Fibroblast of lung (primary cell): ENCODE data around the gene TLR3. TPM values are rescaled to one million over a fixed set of nuclear protein-coding genes. Genes with fewer than 3 reads are reported as not detected.
A peak's percentile ranks its signal among the peaks of the same experiment; 100 is the strongest.

Source experiments
- DNase-seq, 2 donors: peaks; one replicate each; pipeline versions ENCODE4 v3.0.0 to v3.0.0-alpha.2; 2010; ENCODE audit warnings: low read depth in 2 of 2
- H2AFZ ChIP-seq: 2 replicates; pipeline ENCODE4 v1.5.1; 2012; ENCODE audit warnings: low read length, control low read depth, inconsistent platforms
- H3K27ac ChIP-seq: 2 replicates; pipeline ENCODE4 v1.5.1; 2011; ENCODE audit warnings: low read length, control low read depth; ENCODE audit not compliant: insufficient read depth
- H3K27me3 ChIP-seq: 2 replicates; pipeline ENCODE4 v1.5.1; 2011; ENCODE audit warnings: mild to moderate bottlenecking, low read length; ENCODE audit not compliant: control insufficient read depth, insufficient read depth
- H3K36me3 ChIP-seq: 2 replicates; pipeline ENCODE4 v1.5.1; 2011; ENCODE audit warnings: low read length; ENCODE audit not compliant: control insufficient read depth, insufficient read depth
- H3K4me1 ChIP-seq: 2 replicates; pipeline ENCODE4 v1.5.1; 2011; ENCODE audit warnings: low read length; ENCODE audit not compliant: control insufficient read depth, insufficient read depth; ENCODE audit errors: extremely low read depth
- H3K4me2 ChIP-seq: 2 replicates; pipeline ENCODE4 v1.5.1; 2011; ENCODE audit warnings: low read length, control low read depth; ENCODE audit not compliant: insufficient read depth; ENCODE audit errors: extremely low read depth
- H3K4me3 ChIP-seq, 4 experiments: fragments of 200-600 bp in 1 of 4; sonication (generic) in 1 of 4; replicated peaks in 1 of 4; 2 replicates each; pipeline ENCODE4 v1.5.1; 2011 to 2016; ENCODE audit warnings: low read length in 4 of 4, low read depth in 3 of 4, mild to moderate bottlenecking in 3 of 4, control low read depth in 2 of 4, inconsistent platforms in 1 of 4, mixed read lengths in 1 of 4; ENCODE audit not compliant: insufficient read depth in 1 of 4; ENCODE audit errors: control extremely low read depth in 1 of 4
- H3K79me2 ChIP-seq: 2 replicates; pipeline ENCODE4 v1.5.1; 2012; ENCODE audit warnings: mild to moderate bottlenecking, low read length, inconsistent platforms; ENCODE audit not compliant: control insufficient read depth, insufficient read depth
- H3K9ac ChIP-seq: 2 replicates; pipeline ENCODE4 v1.5.1; 2011; ENCODE audit warnings: mild to moderate bottlenecking, low read length, control low read depth; ENCODE audit not compliant: insufficient read depth
- H3K9me3 ChIP-seq: 2 replicates; pipeline ENCODE4 v1.5.1; 2012; ENCODE audit warnings: low read depth, low read length; ENCODE audit not compliant: control insufficient read depth, insufficient read depth
- H4K20me1 ChIP-seq: 2 replicates; pipeline ENCODE4 v1.5.1; 2011; ENCODE audit warnings: low read length; ENCODE audit not compliant: control insufficient read depth, insufficient read depth; ENCODE audit errors: extremely low read depth
- EZH2 ChIP-seq: IDR thresholded peaks from 2 replicates; pipeline ENCODE4 v1.5.1; 2012; ENCODE audit warnings: low read length, control low read depth, mild to moderate bottlenecking; ENCODE audit errors: missing control alignments
- polyA plus RNA-seq, 2 donors: library from polyadenylated mRNA; depleted of rRNA in 1 of 2; stranded (reverse) in 1 of 2; unstranded in 1 of 2; fragments of >200 nt; gene quantifications; 2 replicates each; pipeline ENCODE4 v1.2.1, GENCODE V29; 2011 to 2012; ENCODE audit warnings: missing spikeins in 1 of 2
- total RNA-seq: library from RNA; depleted of rRNA; stranded (reverse); fragments of >200 nt; gene quantifications from 2 replicates; pipeline ENCODE4 v1.2.1, GENCODE V29; 2014
- TF ChIP-seq, protein P1 (sequence below), 2 donors: IDR thresholded peaks in 1 of 2; conservative IDR thresholded peaks in 1 of 2; 1 replicate in 1 of 2; 2 replicates in 1 of 2; pipeline ENCODE4 v1.5.1; 2011 to 2012; ENCODE audit warnings: low read length in 2 of 2, control low read depth in 1 of 2, inconsistent platforms in 1 of 2, low read depth in 1 of 2, mild to moderate bottlenecking in 1 of 2

Gene TLR3
- total and polyA plus RNA-seq, 2 donors (not counting 1 experiment from before 2014, with no cell fraction given) = 8.1 to 12.6 TPM

DNA sequence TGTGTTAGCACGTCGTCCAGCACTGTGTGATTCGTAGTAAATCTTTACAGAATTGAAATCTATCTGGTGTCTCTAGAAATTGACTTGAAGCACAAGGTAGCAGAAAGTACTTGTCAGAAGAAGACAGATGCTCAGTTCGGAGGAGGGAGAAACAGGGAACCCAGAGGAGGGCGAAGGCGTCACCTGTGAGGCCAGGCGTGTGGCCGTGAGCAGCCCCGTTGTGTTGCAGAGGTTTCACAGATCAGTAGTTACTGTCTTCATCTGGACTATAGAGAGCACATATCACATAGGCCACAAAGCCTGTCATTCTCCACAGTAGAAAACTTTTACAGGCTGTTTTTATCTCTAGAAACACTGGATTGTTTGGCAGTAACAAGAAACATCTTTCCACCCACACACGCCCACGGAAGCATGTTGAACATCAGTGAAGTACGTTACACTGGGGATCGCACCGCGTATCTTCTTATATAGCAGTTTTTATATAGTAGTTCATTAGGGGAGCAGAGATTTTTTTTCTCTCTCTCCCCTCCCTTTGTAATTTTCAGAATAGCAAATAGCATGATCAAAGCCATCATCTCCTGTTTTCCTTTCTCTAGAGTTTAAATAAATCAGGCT, 48.1 kb upstream of the TLR3 start:
- H3K4me2 ChIP-seq = no peak overlapping the region
- no peaks in the 10 kb centered on the region for H3K79me2 ChIP-seq
- no peaks in the 10 kb centered on the region for H4K20me1 ChIP-seq
- H3K9me3 ChIP-seq = no peaks in the 10 kb centered on the region
- H3K27ac ChIP-seq = no peak overlapping the region
- no peak for TF ChIP-seq EZH2
- TF ChIP-seq, protein P1, sequence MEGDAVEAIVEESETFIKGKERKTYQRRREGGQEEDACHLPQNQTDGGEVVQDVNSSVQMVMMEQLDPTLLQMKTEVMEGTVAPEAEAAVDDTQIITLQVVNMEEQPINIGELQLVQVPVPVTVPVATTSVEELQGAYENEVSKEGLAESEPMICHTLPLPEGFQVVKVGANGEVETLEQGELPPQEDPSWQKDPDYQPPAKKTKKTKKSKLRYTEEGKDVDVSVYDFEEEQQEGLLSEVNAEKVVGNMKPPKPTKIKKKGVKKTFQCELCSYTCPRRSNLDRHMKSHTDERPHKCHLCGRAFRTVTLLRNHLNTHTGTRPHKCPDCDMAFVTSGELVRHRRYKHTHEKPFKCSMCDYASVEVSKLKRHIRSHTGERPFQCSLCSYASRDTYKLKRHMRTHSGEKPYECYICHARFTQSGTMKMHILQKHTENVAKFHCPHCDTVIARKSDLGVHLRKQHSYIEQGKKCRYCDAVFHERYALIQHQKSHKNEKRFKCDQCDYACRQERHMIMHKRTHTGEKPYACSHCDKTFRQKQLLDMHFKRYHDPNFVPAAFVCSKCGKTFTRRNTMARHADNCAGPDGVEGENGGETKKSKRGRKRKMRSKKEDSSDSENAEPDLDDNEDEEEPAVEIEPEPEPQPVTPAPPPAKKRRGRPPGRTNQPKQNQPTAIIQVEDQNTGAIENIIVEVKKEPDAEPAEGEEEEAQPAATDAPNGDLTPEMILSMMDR (conservative IDR thresholded peaks at IDR 0.05 in 1 of 2, IDR thresholded peaks at IDR 0.05 in 1 of 2; ENCODE audit: low read depth in 1 of 2, low read length in 2 of 2) = no peak
- H3K4me1 ChIP-seq = no peaks in the 10 kb centered on the region
- no peaks in the 10 kb centered on the region for H3K36me3 ChIP-seq
- H2AFZ ChIP-seq = no peak overlapping the region
- H3K4me3 ChIP-seq = no peak overlapping the region
- DNase-seq = peak in 1 of 2 donors; percentile 3
- H3K9ac ChIP-seq = no peak overlapping the region
- no peaks in the 10 kb centered on the region for H3K27me3 ChIP-seq

DNA sequence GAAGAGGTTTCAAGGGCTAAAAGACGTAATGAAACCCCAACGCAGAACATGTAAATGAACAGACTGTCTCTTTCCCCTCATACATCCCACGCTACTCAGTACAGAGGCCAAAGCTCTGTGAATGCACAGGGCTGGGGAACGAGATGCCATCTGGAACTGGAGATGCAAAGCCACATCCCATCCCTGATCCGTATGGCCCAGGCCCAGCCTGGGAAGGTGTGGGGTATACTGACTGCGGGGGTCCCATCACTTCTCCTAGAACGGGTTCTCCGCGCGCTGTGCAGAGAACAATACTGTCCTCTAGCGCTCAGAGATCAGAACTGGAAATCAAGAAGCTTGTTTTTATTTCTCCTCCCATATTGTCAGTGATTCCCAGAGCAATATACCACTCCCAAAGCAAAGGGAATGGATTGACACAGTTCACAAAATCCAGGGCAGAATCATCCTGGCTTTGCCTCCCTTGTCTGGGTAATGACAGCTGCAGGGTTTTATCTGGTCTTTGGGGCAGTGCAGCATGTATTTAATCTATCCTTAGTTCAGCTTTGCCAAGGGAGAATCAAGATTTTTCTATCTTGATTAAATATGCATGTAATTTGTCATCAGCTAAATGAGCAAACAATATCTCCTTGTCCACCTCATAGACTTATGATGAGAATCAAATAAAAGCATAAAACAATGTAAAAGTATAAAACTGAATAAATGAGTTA, 47.3 kb upstream of the TLR3 start:
- Histone ChIP-seq H3K36me3 (no peaks in the 10 kb centered on the region), H3K27ac (no peak overlapping the region), H3K9me3 (no peaks in the 10 kb centered on the region), H3K4me1 (no peaks in the 10 kb centered on the region), H4K20me1 (no peaks in the 10 kb centered on the region), H3K79me2 (no peaks in the 10 kb centered on the region), H3K4me2 (no peak overlapping the region), H3K4me3 (no peak overlapping the region), H2AFZ (no peak overlapping the region), H3K27me3 (no peaks in the 10 kb centered on the region), H3K9ac (no peak overlapping the region)
- DNase-seq = peak; percentile 24 to 50
- TF ChIP-seq, protein P1 (conservative IDR thresholded peaks at IDR 0.05 in 1 of 2, IDR thresholded peaks at IDR 0.05 in 1 of 2; ENCODE audit: low read depth in 1 of 2, low read length in 2 of 2) = peak; percentile 92 to 93
- no peak for TF ChIP-seq EZH2

DNA sequence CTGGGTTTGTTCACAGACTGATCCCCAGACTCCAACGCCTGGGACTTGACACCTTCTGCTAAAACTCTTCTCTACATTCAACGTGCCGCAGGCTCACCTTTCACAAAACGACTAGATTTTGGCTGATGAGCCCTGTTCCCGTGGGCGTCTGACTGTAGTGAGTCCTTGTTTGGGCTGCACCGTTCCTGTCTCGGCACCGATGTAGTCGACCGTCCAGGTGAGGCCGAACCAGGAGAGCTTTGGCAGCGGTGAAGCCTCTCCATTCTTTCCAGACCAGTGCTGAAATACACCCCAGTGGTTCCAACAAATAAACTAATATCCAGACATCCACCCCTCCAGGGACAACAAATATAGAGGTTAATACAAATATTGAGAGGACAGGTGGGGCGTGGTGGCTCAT, 45.0 kb upstream of the TLR3 start:
- H3K27me3 ChIP-seq = no peaks in the 10 kb centered on the region
- no peaks in the 10 kb centered on the region for H4K20me1 ChIP-seq
- H2AFZ ChIP-seq = no peak overlapping the region
- no peak for DNase-seq
- no peak overlapping the region for H3K4me3 ChIP-seq
- H3K9me3 ChIP-seq = no peaks in the 10 kb centered on the region
- H3K4me2 ChIP-seq = no peak overlapping the region
- no peak overlapping the region for H3K9ac ChIP-seq
- no peak overlapping the region for H3K27ac ChIP-seq
- no peaks in the 10 kb centered on the region for H3K36me3 ChIP-seq
- H3K79me2 ChIP-seq = no peaks in the 10 kb centered on the region
- H3K4me1 ChIP-seq = no peaks in the 10 kb centered on the region
- TF ChIP-seq, protein P1 (conservative IDR thresholded peaks at IDR 0.05 in 1 of 2, IDR thresholded peaks at IDR 0.05 in 1 of 2; ENCODE audit: low read depth in 1 of 2, low read length in 2 of 2) = no peak
- no peak for TF ChIP-seq EZH2
